ENCODE results near the gene THRB.
"Not testable (repeated sequence)": the region's sequence is repeated elsewhere in the genome, so short reads cannot be mapped to it uniquely, and the experiment has no call there.

The THRB gene

DNA sequence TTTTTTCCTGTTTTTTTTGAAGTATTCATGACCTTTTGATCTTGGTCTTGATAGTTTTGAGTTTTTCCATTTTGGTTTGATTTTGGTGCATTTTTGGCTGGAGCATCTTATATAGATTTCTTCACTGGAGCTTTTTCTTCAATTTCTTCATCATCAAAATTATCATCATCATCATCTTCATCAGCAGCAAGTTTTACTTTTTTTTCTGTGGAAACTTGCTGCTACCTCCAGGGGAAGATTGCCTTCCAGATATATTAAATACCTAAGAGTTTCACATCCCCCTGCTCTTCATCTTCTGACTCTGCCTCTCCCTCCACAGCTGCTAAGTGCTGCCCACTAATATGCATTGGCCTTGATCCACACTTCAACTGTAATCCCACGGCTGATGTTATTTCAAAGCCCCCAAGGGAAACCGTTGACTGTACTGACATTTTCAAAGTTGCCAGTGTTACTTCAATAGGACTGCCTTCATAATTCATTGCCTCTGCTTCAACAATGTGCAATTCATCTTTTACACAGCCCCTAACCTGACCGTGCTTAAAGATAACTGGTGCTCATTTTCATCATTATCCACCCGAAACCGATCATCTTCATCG lies 397.9 kb downstream of the THRB start:
- no peak for DNase-seq (ENCODE audit: low read depth)
- TF ChIP-seq, protein P1, sequence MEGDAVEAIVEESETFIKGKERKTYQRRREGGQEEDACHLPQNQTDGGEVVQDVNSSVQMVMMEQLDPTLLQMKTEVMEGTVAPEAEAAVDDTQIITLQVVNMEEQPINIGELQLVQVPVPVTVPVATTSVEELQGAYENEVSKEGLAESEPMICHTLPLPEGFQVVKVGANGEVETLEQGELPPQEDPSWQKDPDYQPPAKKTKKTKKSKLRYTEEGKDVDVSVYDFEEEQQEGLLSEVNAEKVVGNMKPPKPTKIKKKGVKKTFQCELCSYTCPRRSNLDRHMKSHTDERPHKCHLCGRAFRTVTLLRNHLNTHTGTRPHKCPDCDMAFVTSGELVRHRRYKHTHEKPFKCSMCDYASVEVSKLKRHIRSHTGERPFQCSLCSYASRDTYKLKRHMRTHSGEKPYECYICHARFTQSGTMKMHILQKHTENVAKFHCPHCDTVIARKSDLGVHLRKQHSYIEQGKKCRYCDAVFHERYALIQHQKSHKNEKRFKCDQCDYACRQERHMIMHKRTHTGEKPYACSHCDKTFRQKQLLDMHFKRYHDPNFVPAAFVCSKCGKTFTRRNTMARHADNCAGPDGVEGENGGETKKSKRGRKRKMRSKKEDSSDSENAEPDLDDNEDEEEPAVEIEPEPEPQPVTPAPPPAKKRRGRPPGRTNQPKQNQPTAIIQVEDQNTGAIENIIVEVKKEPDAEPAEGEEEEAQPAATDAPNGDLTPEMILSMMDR (conservative IDR thresholded peaks at IDR 0.05; ENCODE audit: low read depth, low read length) = no peak
- H3K4me3 ChIP-seq (ENCODE audit: low read depth, low read length) = no peak overlapping the region

DNA sequence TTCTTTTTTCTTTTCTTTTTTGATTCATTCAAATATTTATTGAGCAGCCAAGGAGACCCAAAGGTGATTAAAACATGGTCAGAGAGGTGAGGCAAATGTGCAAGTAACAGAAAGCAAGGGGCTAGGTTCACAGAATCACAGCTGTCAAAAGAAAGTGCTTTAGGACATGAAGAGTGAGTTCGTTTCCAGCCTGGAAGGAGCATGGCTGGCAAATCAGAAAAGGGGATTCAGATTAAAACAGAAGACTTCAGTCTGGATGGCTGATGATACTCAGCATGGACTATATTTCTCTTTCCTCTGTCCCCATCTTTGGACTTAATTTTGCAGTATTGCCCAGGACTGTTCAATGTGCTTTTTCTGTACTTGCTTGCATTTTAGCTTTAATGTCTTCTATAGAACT lies 398.4 kb downstream of the THRB start:
- DNase-seq (ENCODE audit: low read depth) = no peak
- TF ChIP-seq, protein P1 (conservative IDR thresholded peaks at IDR 0.05; ENCODE audit: low read depth, low read length) = no peak
- H3K4me3 ChIP-seq (ENCODE audit: low read depth, low read length) = no peak overlapping the region

GRCh38 chr3:24094818-24095217 lies 399.8 kb downstream of the THRB start:
- H3K4me3 ChIP-seq (ENCODE audit: low read depth, low read length); DNase-seq (ENCODE audit: low read depth): not testable (repeated sequence)

DNA sequence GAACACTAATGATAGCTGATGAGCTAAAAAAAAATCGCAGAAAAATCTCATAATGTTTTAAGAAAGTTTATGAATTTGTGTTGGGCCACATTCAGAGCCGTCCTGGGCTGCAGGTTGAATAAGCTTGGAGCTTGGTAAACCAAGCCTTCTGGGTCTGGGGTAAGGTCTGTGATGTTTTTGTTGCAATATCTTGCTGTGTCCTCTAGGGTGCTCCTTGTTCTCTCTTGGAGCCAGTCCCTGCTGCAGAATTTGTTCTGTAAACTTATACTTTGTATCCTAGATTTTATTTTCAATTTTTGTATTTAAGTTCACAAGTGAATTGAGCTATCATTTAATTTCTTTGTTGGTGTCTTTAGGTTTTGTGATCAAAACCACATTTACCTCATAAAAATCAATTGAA lies 405.9 kb downstream of the THRB start:
- peak; percentile 76 for DNase-seq (ENCODE audit: low read depth)

DNA sequence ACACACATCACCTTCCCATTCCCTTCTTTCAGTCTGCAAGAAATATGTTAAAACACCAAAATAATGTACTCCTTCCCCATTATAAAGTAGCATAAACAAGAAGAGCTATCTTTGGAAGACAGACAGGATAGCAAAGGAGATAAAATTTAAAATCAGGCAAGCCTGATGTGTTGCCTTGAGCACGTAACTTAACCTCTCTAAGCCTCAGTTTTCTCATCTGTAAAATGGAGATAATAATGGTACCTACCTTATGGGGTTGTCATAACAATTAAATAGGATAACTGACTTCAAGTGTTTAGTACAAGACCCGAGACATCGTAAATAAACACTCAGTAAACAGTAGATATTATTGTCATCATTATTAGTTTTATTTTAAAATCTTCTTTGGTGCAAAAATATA lies 407.2 kb downstream of the THRB start:
- no peak overlapping the region for H3K4me3 ChIP-seq (ENCODE audit: low read depth, low read length)
- TF ChIP-seq, protein P1 (conservative IDR thresholded peaks at IDR 0.05; ENCODE audit: low read depth, low read length) = no peak
- DNase-seq (ENCODE audit: low read depth) = no peak

More for the DNA sequence above, 405.9 kb downstream of the THRB start:
- TF ChIP-seq, protein P1 (conservative IDR thresholded peaks at IDR 0.05; ENCODE audit: low read depth, low read length) = peak; percentile 77
- no peak overlapping the region for H3K4me3 ChIP-seq (ENCODE audit: low read depth, low read length)

GRCh38 chr3:24086617-24087404 lies 407.8 kb downstream of the THRB start:
- H3K4me3 ChIP-seq (ENCODE audit: low read depth, low read length) = no peak overlapping the region
- DNase-seq (ENCODE audit: low read depth) = peak; percentile 66
- TF ChIP-seq, protein P1 (conservative IDR thresholded peaks at IDR 0.05; ENCODE audit: low read depth, low read length) = no peak

DNA sequence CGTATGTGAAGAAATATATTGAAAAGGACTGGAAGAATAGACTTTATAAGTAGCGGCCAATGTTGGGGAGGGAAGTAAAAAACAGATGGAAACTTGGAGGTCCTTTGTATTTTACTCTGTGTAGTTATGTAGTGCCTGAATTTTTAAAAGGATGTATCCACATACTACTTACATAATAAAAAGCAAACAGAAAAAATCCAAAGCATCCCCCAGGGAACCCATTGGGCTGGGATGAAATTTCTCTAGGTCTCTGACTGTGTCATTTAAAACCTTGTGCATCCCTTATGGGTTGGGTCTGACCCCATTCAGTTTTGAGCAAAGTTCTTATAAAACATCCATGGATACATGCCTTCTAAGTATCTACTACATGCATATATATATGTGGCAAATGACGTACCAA lies 408.4 kb downstream of the THRB start:
- TF ChIP-seq, protein P1 (conservative IDR thresholded peaks at IDR 0.05; ENCODE audit: low read depth, low read length) = no peak
- H3K4me3 ChIP-seq (ENCODE audit: low read depth, low read length) = no peak overlapping the region
- DNase-seq (ENCODE audit: low read depth) = no peak
